Transverse colon (tissue), 3 donors: ENCODE data around the gene PNLIPRP1.

Source experiments
- POLR2A ChIP-seq: fragments of 450-650 bp; IDR thresholded peaks from one replicate; pipeline ENCODE4 v1.6.1; 2016; ENCODE audit warnings: antibody characterized with exemption, mild to moderate bottlenecking, moderate library complexity
- POLR2AphosphoS5 ChIP-seq, 3 donors: sonication (generic); formaldehyde crosslinking; IDR thresholded peaks; one replicate each; pipeline ENCODE4 v1.6.1; 2016; ENCODE audit warnings: antibody characterized with exemption in 3 of 3

DNA sequence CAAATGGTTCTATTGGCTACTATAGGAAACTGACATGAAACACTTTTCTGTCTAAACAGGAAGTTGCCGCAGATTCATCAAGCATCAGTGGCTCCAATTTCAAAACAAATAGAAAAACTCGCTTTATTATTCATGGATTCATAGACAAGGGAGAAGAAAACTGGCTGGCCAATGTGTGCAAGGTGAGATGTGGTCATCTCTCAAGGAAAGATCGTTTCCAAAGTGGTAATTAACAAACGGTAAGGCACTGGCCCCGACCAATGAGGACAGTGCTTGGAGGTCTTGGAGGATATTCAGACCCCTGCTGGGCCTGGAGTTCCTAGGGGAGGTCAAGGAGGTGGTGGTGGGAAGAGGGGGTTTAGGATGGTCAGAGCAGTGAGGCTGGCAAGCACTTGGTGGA lies 42.5 kb upstream of the PNLIPRP1 start:
- TF ChIP-seq POLR2A: no peak
- TF ChIP-seq POLR2AphosphoS5 (IDR thresholded peaks at IDR 0.05): no peak
